ENCODE results near the gene OXSR1.

- TF ChIP-seq, protein P1, sequence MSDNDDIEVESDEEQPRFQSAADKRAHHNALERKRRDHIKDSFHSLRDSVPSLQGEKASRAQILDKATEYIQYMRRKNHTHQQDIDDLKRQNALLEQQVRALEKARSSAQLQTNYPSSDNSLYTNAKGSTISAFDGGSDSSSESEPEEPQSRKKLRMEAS (IDR thresholded peaks at IDR 0.05; ENCODE audit: low read depth, low read length) = no peak
- no peak for TF ChIP-seq POLR2A (IDR thresholded peaks at IDR 0.05; ENCODE audit: extremely low read depth, insufficient read length)
Measured at GRCh38 chr3:38153221-38153620, 12.1 kb upstream of the OXSR1 start.
